Astrocyte of the cerebellum (primary cell): ENCODE measurements around the gene HBA2.
A peak's percentile ranks its signal among the peaks of the same experiment; 100 is the strongest.
"Not testable (repeated sequence)": the region's sequence is repeated elsewhere in the genome, so short reads cannot be mapped to it uniquely, and the experiment has no call there.

Experiments used
- DNase-seq: peaks from one replicate; pipeline ENCODE4 v3.0.0-alpha.2; 2011; ENCODE audit warnings: low read depth
- H3K4me3 ChIP-seq: 2 replicates; pipeline ENCODE4 v1.5.1; 2011; ENCODE audit warnings: mild to moderate bottlenecking, low read depth, low read length, moderate library complexity
- CTCF ChIP-seq: IDR thresholded peaks from 2 replicates; pipeline ENCODE4 v1.5.1; 2012; ENCODE audit warnings: low read length, low read depth, moderate library complexity, mild to moderate bottlenecking; ENCODE audit errors: missing control alignments
- in situ Hi-C: cut with HindIII; loops from 2 replicates; pipeline ENCODE4 v1.10.0; 2017; ENCODE audit warnings: low sequenced_read_pairs

Gene HBA2

GRCh38 chr16:146646-147045 lies 26.0 kb upstream of the HBA2 start:
- no peak for TF ChIP-seq CTCF
- no peak overlapping the region for H3K4me3 ChIP-seq
- no peak for DNase-seq
- in situ Hi-C loops = no loop called here

- no peak overlapping the region for H3K4me3 ChIP-seq
- no peak for DNase-seq
- no peak for TF ChIP-seq CTCF
- in situ Hi-C loops = no loop called here
Measured at GRCh38 chr16:149024-149660, 23.5 kb upstream of the HBA2 start.

- no peak for TF ChIP-seq CTCF
- in situ Hi-C loops = no loop called here
- no peak within 1 kb of the TSS for H3K4me3 ChIP-seq
- no peak for DNase-seq
Measured at GRCh38 chr16:152141-153128, 20.2 kb upstream of the HBA2 start, which contains the start of gene HBZ. HBZ (plus strand) TSS chr16:152644; CDS start chr16:152910, 266 bp downstream.

- DNase-seq, H3K4me3 ChIP-seq, in situ Hi-C loops: not testable (repeated sequence)
Measured at GRCh38 chr16:153129-153521, 19.6 kb upstream of the HBA2 start.

- DNase-seq, in situ Hi-C loops: not testable (repeated sequence)
Measured at GRCh38 chr16:153550-154216, 19.0 kb upstream of the HBA2 start.

GRCh38 chr16:154217-155030 lies 18.3 kb upstream of the HBA2 start:
- in situ Hi-C loops = no loop called here

More at GRCh38 chr16:153550-154216, 19.0 kb upstream of the HBA2 start:
- H3K4me3 ChIP-seq = not testable (repeated sequence)

More at GRCh38 chr16:154217-155030, 18.3 kb upstream of the HBA2 start:
- TF ChIP-seq CTCF = no peak
- no peak for DNase-seq
- H3K4me3 ChIP-seq = peak overlapping the region; percentile 46
